Left lung (tissue), 8 donors: ENCODE measurements around the gene KRT35. TPM values are rescaled to one million over a fixed set of nuclear protein-coding genes. Genes with fewer than 3 reads are reported as not detected.

Experiments used
- microRNA-seq, 2 donors: library from miRNA; unstranded; fragments of <30 nt; microRNA quantifications; one replicate each; pipeline ENCODE4, GENCODE V29; 2019
- polyA plus RNA-seq, 6 donors: library from polyadenylated mRNA; unstranded; fragments of 120-200 nt; gene quantifications; one replicate each; pipeline ENCODE4 v1.2.1, GENCODE V29; 2013; ENCODE audit not compliant: insufficient read length in 6 of 6
- total RNA-seq, 2 donors: library from RNA; stranded (reverse); fragmentation: NEBNext Ultra II Directional; extraction: Animal tissue kit (Norgen Biotek cat#: 25700); gene quantifications; one replicate each; pipeline ENCODE4 v1.2.1, GENCODE V29; 2021
- donor health status: DM: no; HTN: yes; CAD: no.
- donor health status: DM: no; HTN: no; CAD: no.

Gene KRT35
- total and polyA plus RNA-seq, 8 donors = not detected

Small RNAs within 50 kb of the gene (microRNA-seq; reads per million reads assigned to microRNA genes)
- 0.67 to 0.82 reads per million in 2 donors for gene MIR6510

Other genes starting within 250 kb of the KRT35 start
- not detected for gene KRTAP9-3, start 248.7 kb downstream of the KRT35 start, total RNA-seq
- gene KRTAP9-3, start 248.7 kb downstream of the KRT35 start, polyA plus RNA-seq = not detected
- gene KRTAP9-8, start 243.2 kb downstream of the KRT35 start, total RNA-seq = not detected
- gene KRTAP9-8, start 243.2 kb downstream of the KRT35 start, polyA plus RNA-seq = not detected
- not detected for gene KRTAP9-4, start 231.5 kb downstream of the KRT35 start, total RNA-seq
- not detected for gene KRTAP9-4, start 231.5 kb downstream of the KRT35 start, polyA plus RNA-seq
- gene KRTAP9-9, start 225.8 kb downstream of the KRT35 start, total RNA-seq = not detected
- gene KRTAP9-9, start 225.8 kb downstream of the KRT35 start, polyA plus RNA-seq = not detected
- gene KRTAP9-6, start 215.8 kb downstream of the KRT35 start, total RNA-seq = not detected
- under 1 TPM in 3 of 6 donors, not detected in 3; 0.13 to 0.25 (median 0.23) TPM for gene KRTAP9-6, start 215.8 kb downstream of the KRT35 start, polyA plus RNA-seq
- not detected for gene KRTAP9-7, start 205.5 kb downstream of the KRT35 start, total RNA-seq
- not detected for gene KRTAP9-7, start 205.5 kb downstream of the KRT35 start, polyA plus RNA-seq
- not detected for gene KRTAP29-1, start 178.3 kb downstream of the KRT35 start, total RNA-seq
- gene KRTAP29-1, start 178.3 kb downstream of the KRT35 start, polyA plus RNA-seq = not detected
- gene KRTAP16-1, start 171.8 kb downstream of the KRT35 start, total RNA-seq = not detected
- gene KRTAP16-1, start 171.8 kb downstream of the KRT35 start, polyA plus RNA-seq = not detected
- gene KRTAP17-1, start 165.4 kb downstream of the KRT35 start, total RNA-seq = not detected
- gene KRTAP17-1, start 165.4 kb downstream of the KRT35 start, polyA plus RNA-seq = not detected
- gene KRT33A, start 130.3 kb downstream of the KRT35 start, total RNA-seq = not detected
- gene KRT33A, start 130.3 kb downstream of the KRT35 start, polyA plus RNA-seq = not detected
- gene KRT33B, start 111.3 kb downstream of the KRT35 start, total RNA-seq = not detected
- gene KRT33B, start 111.3 kb downstream of the KRT35 start, polyA plus RNA-seq = not detected
- gene KRT34, start 98.8 kb downstream of the KRT35 start, total RNA-seq = not detected
- gene KRT34, start 98.8 kb downstream of the KRT35 start, polyA plus RNA-seq = not detected
- not detected for gene KRT31, start 83.5 kb downstream of the KRT35 start, total RNA-seq
- not detected for gene KRT31, start 83.5 kb downstream of the KRT35 start, polyA plus RNA-seq
- gene KRT37, start 56.6 kb downstream of the KRT35 start, total RNA-seq = not detected
- gene KRT37, start 56.6 kb downstream of the KRT35 start, polyA plus RNA-seq = not detected
- not detected for gene KRT38, start 40.2 kb downstream of the KRT35 start, total RNA-seq
- not detected for gene KRT38, start 40.2 kb downstream of the KRT35 start, polyA plus RNA-seq
- gene KRT32, start 13.8 kb downstream of the KRT35 start, total RNA-seq = not detected
- not detected for gene KRT32, start 13.8 kb downstream of the KRT35 start, polyA plus RNA-seq
- not detected for gene KRT36, start 8.8 kb upstream of the KRT35 start, total RNA-seq
- not detected for gene KRT36, start 8.8 kb upstream of the KRT35 start, polyA plus RNA-seq
- 10 to 100 TPM; 10.8 to 29.1 TPM for gene KRT13, start 24.5 kb upstream of the KRT35 start, total RNA-seq
- gene KRT13, start 24.5 kb upstream of the KRT35 start, polyA plus RNA-seq = under 1 TPM in 4 of 6 donors, not detected in 2; 0.17 to 0.49 (median 0.34) TPM
- gene KRT15, start 37.7 kb upstream of the KRT35 start, total RNA-seq = 10 to 100 TPM; 23.8 to 27.8 TPM
- gene KRT15, start 37.7 kb upstream of the KRT35 start, polyA plus RNA-seq = 1 to 10 TPM; 1.3 to 2.7 (median 2.1) TPM
- gene KRT19, start 47.2 kb upstream of the KRT35 start, total RNA-seq = 1,000 to 10,000 TPM in 1 of 2 donors, 100 to 1,000 TPM in 1; 692 to 1,142 TPM
- 100 to 1,000 TPM; 125 to 171 (median 133) TPM for gene KRT19, start 47.2 kb upstream of the KRT35 start, polyA plus RNA-seq
- gene KRT9, start 90.9 kb upstream of the KRT35 start, total RNA-seq = not detected
- gene KRT9, start 90.9 kb upstream of the KRT35 start, polyA plus RNA-seq = not detected
- gene KRT14, start 105.7 kb upstream of the KRT35 start, total RNA-seq = 1 to 10 TPM in 1 of 2 donors, not detected in 1; 1.5 TPM
- 1 to 10 TPM in 4 of 6 donors, under 1 TPM in 2; 0.35 to 2.0 (median 1.2) TPM for gene KRT14, start 105.7 kb upstream of the KRT35 start, polyA plus RNA-seq
- 1 to 10 TPM in 1 of 2 donors, under 1 TPM in 1; 0.65 to 1.0 TPM for gene KRT16, start 131.6 kb upstream of the KRT35 start, total RNA-seq
- gene KRT16, start 131.6 kb upstream of the KRT35 start, polyA plus RNA-seq = not detected
- 10 to 100 TPM; 14.2 to 85.6 TPM for gene KRT17, start 143.4 kb upstream of the KRT35 start, total RNA-seq
- gene KRT17, start 143.4 kb upstream of the KRT35 start, polyA plus RNA-seq = 10 to 100 TPM in 1 of 6 donors, 1 to 10 TPM in 5; 4.1 to 28.1 (median 5.0) TPM
- gene EIF1, start 207.7 kb upstream of the KRT35 start, total RNA-seq = 100 to 1,000 TPM; 728 to 773 TPM
- 100 to 1,000 TPM; 697 to 782 (median 720) TPM for gene EIF1, start 207.7 kb upstream of the KRT35 start, polyA plus RNA-seq
- gene GAST, start 231.2 kb upstream of the KRT35 start, total RNA-seq = not detected
- gene GAST, start 231.2 kb upstream of the KRT35 start, polyA plus RNA-seq = not detected